ENCODE measurements around the gene CNTRL.
"Not testable (repeated sequence)": the region's sequence is repeated elsewhere in the genome, so short reads cannot be mapped to it uniquely, and the experiment has no call there.

Gene CNTRL

DNA sequence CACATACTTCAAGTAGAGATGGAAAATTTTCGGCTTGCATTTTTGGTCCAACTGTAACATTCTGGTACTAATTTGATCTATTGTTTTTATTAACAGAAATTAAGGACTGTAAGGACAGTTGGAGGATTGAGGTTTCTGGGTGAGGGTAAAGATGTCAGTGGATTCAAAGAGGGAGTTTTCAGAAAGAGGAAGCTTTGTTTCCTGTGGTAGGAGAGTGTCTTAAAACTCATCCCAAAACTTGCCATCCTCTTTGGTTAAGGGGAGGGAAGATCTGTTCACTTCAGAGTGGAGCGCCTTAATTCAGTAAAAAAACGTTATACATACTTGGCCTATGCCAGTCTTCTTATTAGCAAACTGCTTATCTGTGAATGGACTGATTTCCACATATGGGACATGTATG is 13.8 kb downstream of the CNTRL start:
- Mint-ChIP-seq H3K4me3 (no peak overlapping the region), H3K27me3 (no peaks in the 10 kb centered on the region), H3K27ac (peak overlapping the region; percentile 19), H3K4me1 (peaks cover 14% of the 10 kb centered on the region), H3K9me3 (no peaks in the 10 kb centered on the region), H3K36me3 (peaks cover 35% of the 10 kb centered on the region)
- ATAC-seq (ENCODE audit: low read depth) (no peak), DNase-seq (ENCODE audit: low spot score in 2 of 2) (no peak)

- H3K9me3 Mint-ChIP-seq; H3K4me3 Mint-ChIP-seq; ATAC-seq (ENCODE audit: low read depth); DNase-seq (ENCODE audit: low spot score in 2 of 2); H3K27me3 Mint-ChIP-seq: not testable (repeated sequence)
- H3K4me1 Mint-ChIP-seq = peaks cover 19% of the 10 kb centered on the region
- peak overlapping the region; percentile 25 for H3K27ac Mint-ChIP-seq
- peaks cover 34% of the 10 kb centered on the region for H3K36me3 Mint-ChIP-seq
Observed at GRCh38 chr9:121090743-121091142, 16.0 kb downstream of the CNTRL start.

- peak overlapping the region; percentile 7 for H3K27ac Mint-ChIP-seq
- DNase-seq (ENCODE audit: low spot score in 2 of 2) (no peak), ATAC-seq (ENCODE audit: low read depth) (no peak)
- H3K27me3 Mint-ChIP-seq = no peaks in the 10 kb centered on the region
- H3K4me1 Mint-ChIP-seq = peaks cover 14% of the 10 kb centered on the region
- H3K36me3 Mint-ChIP-seq = peaks cover 38% of the 10 kb centered on the region
- H3K9me3 Mint-ChIP-seq = no peaks in the 10 kb centered on the region
- H3K4me3 Mint-ChIP-seq = no peak overlapping the region
Observed at GRCh38 chr9:121095057-121095456, 20.3 kb downstream of the CNTRL start.

GRCh38 chr9:121098567-121099198 is 23.9 kb downstream of the CNTRL start:
- Mint-ChIP-seq H3K27me3 (no peaks in the 10 kb centered on the region), H3K9me3 (no peaks in the 10 kb centered on the region), H3K27ac (peak overlapping the region; percentile 39), H3K4me1 (peaks cover 14% of the 10 kb centered on the region), H3K36me3 (peaks cover 36% of the 10 kb centered on the region), H3K4me3 (peak overlapping the region; percentile 4)
- ATAC-seq (ENCODE audit: low read depth) = peak; percentile 100
- DNase-seq (ENCODE audit: low spot score in 2 of 2) = peak in 1 of 2 donors; percentile 24

- H3K27ac Mint-ChIP-seq; ATAC-seq (ENCODE audit: low read depth): not testable (repeated sequence)
- peaks cover 29% of the 10 kb centered on the region for H3K36me3 Mint-ChIP-seq
Observed at GRCh38 chr9:121104054-121104453, 29.3 kb downstream of the CNTRL start.

GRCh38 chr9:121105531-121105930 is 30.8 kb downstream of the CNTRL start:
- no peak overlapping the region for H3K4me3 Mint-ChIP-seq
- H3K27ac Mint-ChIP-seq = peak overlapping the region; percentile 45
- H3K4me1 Mint-ChIP-seq = peaks cover 13% of the 10 kb centered on the region
- DNase-seq (ENCODE audit: low spot score in 2 of 2) = no peak
- no peaks in the 10 kb centered on the region for H3K9me3 Mint-ChIP-seq
- ATAC-seq (ENCODE audit: low read depth) = no peak
- H3K27me3 Mint-ChIP-seq = no peaks in the 10 kb centered on the region
- H3K36me3 Mint-ChIP-seq = peaks cover 18% of the 10 kb centered on the region

More at GRCh38 chr9:121104054-121104453, 29.3 kb downstream of the CNTRL start:
- H3K9me3 Mint-ChIP-seq; H3K4me3 Mint-ChIP-seq; DNase-seq (ENCODE audit: low spot score in 2 of 2); H3K27me3 Mint-ChIP-seq: not testable (repeated sequence)
- H3K4me1 Mint-ChIP-seq = peaks cover 13% of the 10 kb centered on the region

DNA sequence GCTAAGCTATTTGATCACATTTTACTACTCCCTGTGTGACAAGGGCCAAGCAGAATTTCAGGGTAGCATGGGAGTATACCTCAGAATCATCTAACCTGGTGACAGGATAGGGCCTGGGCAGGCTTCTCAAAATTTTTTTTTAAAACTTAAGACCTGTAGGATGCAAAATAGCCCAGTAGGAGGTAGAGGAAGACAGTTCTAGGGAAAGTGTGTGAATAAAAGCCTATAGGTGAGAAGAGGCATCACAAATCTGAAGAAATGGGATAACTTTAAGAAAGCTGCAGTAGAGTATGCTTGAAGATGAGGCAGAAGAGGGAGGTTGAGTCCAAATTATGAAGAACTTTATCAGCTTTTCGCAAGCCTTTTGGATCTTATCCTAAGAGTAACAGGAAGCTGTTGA is 32.3 kb downstream of the CNTRL start:
- Mint-ChIP-seq H3K4me1 (peaks cover 13% of the 10 kb centered on the region), H3K27ac (no peak overlapping the region), H3K36me3 (peaks cover 16% of the 10 kb centered on the region), H3K9me3 (no peaks in the 10 kb centered on the region), H3K27me3 (no peaks in the 10 kb centered on the region), H3K4me3 (no peak overlapping the region)
- DNase-seq (ENCODE audit: low spot score in 2 of 2) = no peak
- peak; percentile 75 for ATAC-seq (ENCODE audit: low read depth)

GRCh38 chr9:121107881-121108280 is 33.1 kb downstream of the CNTRL start:
- no peak for DNase-seq (ENCODE audit: low spot score in 2 of 2)
- H3K36me3 Mint-ChIP-seq = peaks cover 12% of the 10 kb centered on the region
- no peak overlapping the region for H3K27ac Mint-ChIP-seq

GRCh38 chr9:121115466-121115865 is 40.7 kb downstream of the CNTRL start:
- no peak overlapping the region for H3K27ac Mint-ChIP-seq
- H3K36me3 Mint-ChIP-seq = peaks cover 31% of the 10 kb centered on the region
- H3K27me3 Mint-ChIP-seq = no peaks in the 10 kb centered on the region
- ATAC-seq (ENCODE audit: low read depth) (no peak), DNase-seq (ENCODE audit: low spot score in 2 of 2) (no peak)
- peaks cover 4% of the 10 kb centered on the region for H3K4me1 Mint-ChIP-seq
- no peaks in the 10 kb centered on the region for H3K9me3 Mint-ChIP-seq
- H3K4me3 Mint-ChIP-seq = no peak overlapping the region

More at GRCh38 chr9:121107881-121108280, 33.1 kb downstream of the CNTRL start:
- no peak overlapping the region for H3K4me3 Mint-ChIP-seq
- H3K9me3 Mint-ChIP-seq = no peaks in the 10 kb centered on the region
- H3K4me1 Mint-ChIP-seq = peaks cover 13% of the 10 kb centered on the region
- ATAC-seq (ENCODE audit: low read depth) = no peak
- no peaks in the 10 kb centered on the region for H3K27me3 Mint-ChIP-seq

DNA sequence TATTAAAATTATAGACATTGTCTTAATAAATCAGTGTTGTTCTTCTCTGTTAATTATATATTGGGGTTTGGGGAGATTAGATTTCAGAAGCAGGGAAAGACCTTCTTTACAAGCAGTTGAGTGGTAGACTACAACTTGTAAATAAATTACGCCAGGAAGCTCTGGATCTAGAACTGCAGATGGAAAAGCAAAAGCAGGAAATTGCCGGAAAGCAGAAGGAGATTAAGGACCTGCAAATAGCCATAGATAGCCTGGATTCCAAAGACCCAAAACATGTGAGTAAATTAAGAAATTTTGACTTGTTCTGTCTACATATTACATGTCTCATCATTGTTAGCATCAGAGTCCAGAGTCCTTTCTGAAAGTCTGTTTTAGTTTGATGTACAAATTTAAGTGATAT is 43.5 kb downstream of the CNTRL start:
- Mint-ChIP-seq H3K4me1 (peaks cover 18% of the 10 kb centered on the region), H3K4me3 (no peak overlapping the region), H3K36me3 (peaks cover 26% of the 10 kb centered on the region), H3K27me3 (no peaks in the 10 kb centered on the region), H3K27ac (no peak overlapping the region), H3K9me3 (no peaks in the 10 kb centered on the region)
- DNase-seq (ENCODE audit: low spot score in 2 of 2) (no peak), ATAC-seq (ENCODE audit: low read depth) (no peak)

DNA sequence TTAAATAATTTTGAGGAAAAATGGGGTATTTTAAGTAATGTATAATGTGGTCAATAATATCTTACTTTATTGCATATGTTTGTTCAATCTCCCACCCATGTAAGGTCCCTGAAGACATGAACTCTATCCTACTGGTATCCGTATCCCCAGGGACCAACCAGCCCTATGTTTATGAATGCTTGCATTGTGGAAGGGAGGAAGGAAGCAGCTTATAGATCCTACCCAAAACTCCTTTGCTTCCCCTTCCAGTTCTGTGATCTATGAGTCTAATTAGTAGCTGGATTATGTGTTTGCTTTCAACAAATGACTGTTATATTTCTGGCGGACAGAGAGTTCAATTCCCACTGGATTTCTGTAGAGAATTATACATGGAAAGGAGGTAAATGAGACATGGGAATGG is 45.6 kb downstream of the CNTRL start:
- DNase-seq (ENCODE audit: low spot score in 2 of 2) (no peak), ATAC-seq (ENCODE audit: low read depth) (no peak)
- Mint-ChIP-seq H3K4me1 (peaks cover 25% of the 10 kb centered on the region), H3K27me3 (no peaks in the 10 kb centered on the region), H3K4me3 (peak overlapping the region; percentile 9), H3K9me3 (no peaks in the 10 kb centered on the region), H3K36me3 (peaks cover 23% of the 10 kb centered on the region), H3K27ac (peak overlapping the region; percentile 64)

- ATAC-seq (ENCODE audit: low read depth) = peak; percentile 99
- H3K36me3 Mint-ChIP-seq = peaks cover 19% of the 10 kb centered on the region
- no peaks in the 10 kb centered on the region for H3K9me3 Mint-ChIP-seq
- H3K27ac Mint-ChIP-seq = peak overlapping the region; percentile 87
- H3K4me3 Mint-ChIP-seq = peak overlapping the region; percentile 86
- peak; percentile 81 to 92 for DNase-seq (ENCODE audit: low spot score in 2 of 2)
- H3K4me1 Mint-ChIP-seq = peaks cover 28% of the 10 kb centered on the region
- no peaks in the 10 kb centered on the region for H3K27me3 Mint-ChIP-seq
Observed at GRCh38 chr9:121121582-121122087, 46.9 kb downstream of the CNTRL start.

DNA sequence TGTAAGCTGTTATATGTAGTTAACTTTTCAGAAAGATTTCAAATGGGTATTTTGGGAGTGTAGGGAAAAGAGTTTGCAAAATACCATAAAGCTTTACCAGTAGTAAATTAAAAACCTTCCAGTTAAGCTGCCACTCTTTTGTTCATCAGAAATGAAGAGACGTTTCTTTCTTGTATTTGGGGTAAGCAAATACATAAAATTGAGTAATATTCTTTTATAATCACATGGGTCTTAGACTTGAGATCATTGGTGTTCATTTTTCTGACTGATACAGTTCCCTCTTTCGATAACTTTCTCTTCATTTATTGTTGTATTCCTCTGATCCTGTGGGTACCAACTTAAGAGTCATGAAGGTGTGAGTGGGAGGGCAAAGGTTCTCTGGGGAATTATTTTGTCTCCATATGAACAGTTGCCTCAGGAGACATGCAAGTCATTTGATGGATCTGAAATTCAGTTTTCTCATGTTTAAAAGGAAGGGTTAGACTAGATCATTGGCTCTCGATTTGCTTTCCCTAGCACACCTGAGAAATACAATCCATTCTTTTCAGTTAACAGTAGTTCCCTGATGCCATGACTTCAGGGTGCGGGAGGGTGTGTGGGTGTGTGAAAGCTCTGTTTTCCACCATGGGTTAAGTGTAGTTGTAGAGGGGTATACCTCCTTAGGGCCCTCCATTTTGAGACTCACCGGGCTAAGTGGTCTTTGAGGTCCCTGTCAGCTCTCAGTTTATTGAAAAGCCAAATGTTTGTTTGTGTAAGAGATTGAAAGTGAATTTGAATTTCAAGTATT is 47.7 kb downstream of the CNTRL start:
- peak overlapping the region; percentile 86 for H3K4me3 Mint-ChIP-seq
- no peaks in the 10 kb centered on the region for H3K27me3 Mint-ChIP-seq
- peaks cover 30% of the 10 kb centered on the region for H3K4me1 Mint-ChIP-seq
- ATAC-seq (ENCODE audit: low read depth) (no peak), DNase-seq (ENCODE audit: low spot score in 2 of 2) (no peak)
- no peaks in the 10 kb centered on the region for H3K9me3 Mint-ChIP-seq
- H3K27ac Mint-ChIP-seq = peak overlapping the region; percentile 87
- peaks cover 24% of the 10 kb centered on the region for H3K36me3 Mint-ChIP-seq

DNA sequence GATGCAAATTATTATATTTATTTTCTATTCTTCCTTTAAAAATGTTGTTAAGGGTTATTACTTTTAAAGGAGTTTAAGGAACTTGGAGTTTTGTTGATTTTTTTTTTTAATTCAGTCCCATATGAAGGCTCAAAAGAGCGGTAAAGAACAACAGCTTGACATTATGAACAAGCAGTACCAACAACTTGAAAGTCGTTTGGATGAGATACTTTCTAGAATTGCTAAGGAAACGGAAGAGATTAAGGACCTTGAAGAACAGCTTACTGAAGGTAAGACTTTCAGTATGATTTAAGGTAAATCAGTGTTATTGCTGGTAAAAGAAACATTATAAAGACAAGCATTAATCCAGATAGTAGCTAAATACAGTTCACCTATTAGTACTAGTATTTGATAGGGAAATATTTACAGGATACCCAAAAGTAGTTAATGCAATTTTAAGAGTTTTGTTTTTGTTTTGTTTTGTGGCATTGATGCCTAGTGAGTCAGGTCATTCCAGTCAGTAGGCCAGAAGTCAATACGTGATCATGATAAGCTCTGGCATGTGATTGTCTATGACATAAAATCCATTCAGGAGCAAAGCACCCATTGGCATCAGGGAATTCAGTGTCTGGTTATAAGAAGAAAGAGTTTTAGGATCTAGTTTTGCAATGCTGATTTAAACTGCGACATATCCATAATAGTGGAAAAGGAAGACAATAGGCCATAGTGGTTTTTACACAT is 49.2 kb downstream of the CNTRL start:
- Mint-ChIP-seq H3K4me3 (peak overlapping the region; percentile 21), H3K36me3 (peaks cover 34% of the 10 kb centered on the region)

More for the DNA sequence above, 49.2 kb downstream of the CNTRL start:
- no peaks in the 10 kb centered on the region for H3K9me3 Mint-ChIP-seq
- DNase-seq (ENCODE audit: low spot score in 2 of 2) = no peak
- ATAC-seq (ENCODE audit: low read depth) = no peak
- no peaks in the 10 kb centered on the region for H3K27me3 Mint-ChIP-seq
- H3K4me1 Mint-ChIP-seq = peaks cover 35% of the 10 kb centered on the region
- H3K27ac Mint-ChIP-seq = peak overlapping the region; percentile 70

Measured in memory B cell (primary cell).